Stimulated activated CD4-positive, alpha-beta T cell treated with anti-CD3 and anti-CD28 coated beads, Interleukin-2, amount 100 ng/mL, for 48 hours (primary cell): ENCODE results near the gene TMEM88.

Source experiments
- DNase-seq, 2 donors: peaks; one replicate each; pipeline ENCODE4 v3.0.0-alpha.2; 2020

TMEM88 gene

DNA sequence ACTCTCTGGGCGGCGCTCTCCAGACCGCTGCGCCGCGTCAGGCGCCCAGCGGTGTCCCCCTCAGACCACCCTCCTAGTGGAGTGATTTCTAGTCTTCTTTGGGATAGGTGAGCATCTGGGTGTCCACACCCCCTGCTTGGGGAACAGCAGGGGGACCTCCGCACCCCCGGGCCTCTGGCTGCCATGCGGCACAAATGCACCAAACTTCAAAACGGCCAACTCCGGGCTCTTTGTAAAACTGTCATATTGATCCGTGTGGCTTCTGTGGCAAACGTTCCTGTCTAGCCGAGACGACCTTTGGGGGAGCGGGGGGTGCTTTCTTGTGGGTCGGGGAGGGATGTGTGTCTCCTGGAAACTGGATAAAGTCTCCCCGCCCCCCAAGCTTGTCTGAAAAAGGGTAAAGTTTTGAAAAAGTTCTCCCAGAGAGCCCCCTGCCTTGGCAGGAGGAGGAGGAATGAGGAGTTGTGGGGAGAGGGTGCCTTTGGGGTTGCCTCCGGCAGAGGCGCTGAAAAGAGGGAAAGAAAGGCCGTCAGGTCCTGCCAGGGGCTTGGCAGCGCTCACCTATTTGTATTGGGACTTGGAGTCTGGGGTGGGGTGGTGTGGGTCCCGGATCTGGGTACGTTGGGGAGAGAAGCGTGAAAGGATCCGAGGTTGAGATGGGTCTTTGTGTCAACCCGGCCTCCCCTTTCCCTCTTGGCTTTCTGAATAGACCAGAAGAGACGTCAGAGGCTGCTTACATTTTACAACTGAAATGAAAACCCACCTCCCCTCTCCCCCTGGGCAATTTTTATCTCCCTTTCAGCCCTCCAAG lies 31.6 kb downstream of the TMEM88 start:
- DNase-seq, result peak; percentile 34 to 35

DNA sequence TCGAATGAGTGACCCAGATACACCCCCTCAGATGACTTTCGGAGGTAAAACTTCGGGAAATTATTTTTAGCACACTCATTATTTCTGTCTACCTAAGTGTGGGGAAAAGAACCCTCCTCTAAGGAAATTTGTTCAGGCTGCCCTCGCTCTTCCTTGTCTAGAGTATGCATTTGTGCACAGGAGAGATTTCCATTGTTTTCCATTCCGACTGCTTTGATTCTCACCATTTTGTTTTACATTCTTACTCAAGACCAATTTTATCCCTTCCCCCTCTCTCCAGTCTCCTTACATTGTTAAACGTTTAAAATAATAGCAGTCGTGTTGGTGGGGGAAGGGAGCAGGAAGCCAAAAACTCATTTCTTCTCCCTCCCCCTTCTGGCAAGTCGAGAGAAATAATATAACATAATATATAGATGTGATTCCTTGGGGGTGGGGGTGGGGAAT lies 32.2 kb downstream of the TMEM88 start:
- DNase-seq, result no peak

DNA sequence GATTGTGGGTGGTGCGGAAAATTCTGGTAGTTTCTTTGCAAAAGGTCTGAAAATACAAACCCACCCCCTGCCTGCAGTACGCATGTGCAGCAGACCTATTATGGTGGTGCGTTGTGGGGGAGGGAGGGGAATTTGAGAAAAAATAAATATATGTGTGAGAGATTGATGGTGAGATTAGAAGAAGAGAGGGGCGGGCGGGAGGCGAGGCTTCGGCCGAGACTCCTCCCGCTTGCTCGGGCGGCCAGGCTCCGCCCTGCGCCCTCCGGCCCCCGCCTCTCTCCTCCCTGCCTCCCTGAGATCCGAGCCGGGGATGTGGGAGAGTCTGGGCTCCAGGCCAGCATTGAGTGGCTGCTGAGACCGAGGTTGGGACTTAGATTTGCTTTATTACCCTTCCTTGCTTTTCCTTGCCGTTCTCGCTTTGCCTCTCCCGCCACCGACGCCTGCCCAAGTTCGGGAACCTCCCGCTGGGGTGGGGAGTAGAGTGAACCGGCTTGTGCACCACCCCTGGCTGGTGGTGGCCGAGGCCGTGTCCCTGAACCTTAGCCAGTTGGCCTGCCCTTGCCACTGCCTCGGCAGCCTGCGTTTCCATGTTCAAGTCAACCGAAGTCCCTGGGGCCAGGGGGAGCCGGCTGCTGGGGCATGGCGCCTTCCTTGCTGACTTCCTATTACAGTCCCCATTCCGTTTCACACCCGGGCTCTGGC lies 32.8 kb downstream of the TMEM88 start:
- peak; percentile 72 to 79 for DNase-seq

DNA sequence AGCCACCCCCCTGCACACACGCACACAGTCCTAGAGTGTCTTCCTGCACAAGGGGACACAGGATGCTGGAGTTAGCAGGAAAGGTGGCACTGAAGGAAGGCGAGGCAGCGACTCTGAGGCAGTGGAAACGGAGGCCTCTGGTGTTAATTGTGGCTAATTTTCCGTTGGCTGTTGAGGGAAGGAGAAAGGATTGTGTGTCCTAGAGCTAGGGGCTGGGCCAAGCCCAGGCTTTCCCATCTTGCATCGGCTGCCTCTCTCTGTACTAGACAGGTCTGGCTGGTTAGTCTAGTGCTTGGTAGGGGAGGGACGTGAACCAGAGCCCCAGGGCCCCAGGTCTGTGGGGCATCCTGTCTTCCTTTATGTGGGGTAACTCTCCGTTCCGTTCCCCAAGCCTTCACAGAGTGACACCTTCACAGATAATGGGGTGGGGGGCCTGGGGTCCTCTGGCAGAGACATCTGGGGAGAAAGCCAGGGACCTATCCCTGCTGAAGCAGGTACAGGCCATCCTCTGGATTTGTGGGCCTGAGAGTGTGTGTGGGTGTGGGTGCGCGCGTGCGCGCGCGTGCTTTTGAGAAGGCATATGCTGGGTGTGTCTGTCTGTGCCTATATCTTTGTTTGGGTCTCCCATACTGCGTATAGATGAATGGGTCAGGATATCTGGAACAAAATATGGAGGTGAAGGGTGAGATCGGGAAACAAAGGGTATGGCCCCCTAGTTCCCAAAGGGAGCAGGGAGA lies 33.5 kb downstream of the TMEM88 start, which contains the start of gene CHD3:
TSS of gene CHD3 (plus strand) at position 606 of the 737 bp plus-strand sequence. CDS start 212 bp downstream, outside the sequence.
- DNase-seq, result peak; percentile 49

DNA sequence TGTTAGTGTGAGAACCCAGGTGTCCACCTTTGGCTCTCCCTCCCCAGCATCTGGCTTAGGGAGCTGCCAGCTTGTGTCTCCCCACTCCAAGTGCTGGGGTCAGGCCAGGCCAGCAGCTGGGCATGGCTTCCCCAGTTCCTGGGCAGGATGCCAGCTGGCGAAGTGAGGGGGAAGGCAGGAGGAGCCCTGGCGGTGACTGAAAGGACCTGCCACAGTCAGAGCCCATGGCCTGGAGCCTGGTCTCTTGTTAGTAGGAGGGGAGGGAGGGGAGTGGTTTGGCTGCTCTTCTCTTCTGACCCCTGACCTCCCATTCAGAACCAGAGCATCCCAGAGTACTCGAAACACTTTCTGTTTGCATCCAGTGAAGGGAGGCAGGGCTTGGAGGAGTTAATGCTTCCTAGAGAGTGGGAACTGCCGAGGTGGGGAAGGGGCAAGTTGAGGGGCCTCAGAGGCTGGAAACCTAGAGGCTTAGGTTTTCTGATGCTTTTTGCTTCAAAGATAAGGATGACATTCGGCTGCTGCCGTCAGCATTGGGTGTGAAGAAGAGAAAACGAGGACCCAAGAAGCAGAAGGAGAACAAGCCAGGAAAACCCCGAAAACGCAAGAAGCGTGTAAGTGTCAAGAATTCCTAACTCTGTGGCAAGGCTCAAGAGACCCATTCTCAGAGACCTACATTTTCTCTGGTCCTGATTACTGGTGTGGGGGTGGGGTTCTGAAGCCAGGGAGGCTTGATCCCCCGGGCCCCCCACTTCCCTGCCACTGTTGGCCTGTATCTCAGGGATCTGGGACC lies 34.5 kb downstream of the TMEM88 start:
- peak; percentile 29 to 40 for DNase-seq

DNA sequence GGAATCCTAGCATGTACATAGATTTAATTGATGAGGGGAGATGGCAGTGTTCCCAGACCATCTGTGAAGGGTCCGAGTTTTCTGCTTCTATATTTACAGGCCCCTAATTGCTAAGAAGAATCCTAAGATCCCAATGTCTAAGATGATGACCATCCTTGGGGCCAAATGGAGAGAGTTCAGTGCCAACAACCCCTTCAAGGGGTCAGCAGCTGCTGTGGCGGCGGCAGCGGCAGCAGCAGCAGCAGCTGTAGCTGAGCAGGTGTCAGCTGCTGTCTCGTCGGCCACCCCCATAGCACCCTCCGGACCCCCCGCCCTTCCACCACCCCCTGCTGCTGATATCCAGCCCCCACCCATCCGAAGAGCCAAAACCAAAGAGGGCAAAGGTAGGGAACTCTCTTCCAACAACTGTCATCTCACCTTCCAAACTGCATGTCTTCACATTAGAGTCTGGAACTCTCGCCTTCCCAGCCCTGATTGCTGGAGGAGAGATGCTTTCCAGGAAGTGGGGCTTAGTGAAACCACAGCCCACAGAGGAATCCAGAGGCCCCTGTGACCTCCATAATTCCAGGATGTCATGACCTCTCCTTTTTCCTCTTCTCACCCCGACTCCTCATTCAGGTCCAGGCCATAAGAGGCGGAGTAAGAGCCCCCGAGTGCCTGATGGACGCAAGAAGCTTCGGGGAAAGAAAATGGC lies 38.5 kb downstream of the TMEM88 start:
- DNase-seq, result no peak

DNA sequence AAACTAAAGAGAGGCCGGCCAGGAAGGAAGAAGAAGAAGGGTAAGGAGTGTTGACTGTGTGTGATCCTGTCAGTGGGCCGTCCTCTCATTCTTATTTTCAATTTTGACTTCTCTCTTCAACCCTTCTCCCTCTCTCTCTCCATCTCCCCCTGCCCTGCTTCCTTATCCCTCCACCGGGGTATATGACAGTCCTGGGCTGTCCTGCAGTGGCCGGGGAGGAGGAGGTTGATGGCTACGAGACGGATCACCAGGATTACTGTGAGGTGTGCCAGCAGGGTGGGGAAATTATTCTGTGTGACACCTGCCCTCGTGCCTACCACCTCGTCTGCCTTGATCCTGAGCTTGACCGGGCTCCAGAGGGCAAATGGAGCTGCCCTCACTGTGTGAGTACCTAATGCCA lies 39.4 kb downstream of the TMEM88 start:
- DNase-seq, result no peak

DNA sequence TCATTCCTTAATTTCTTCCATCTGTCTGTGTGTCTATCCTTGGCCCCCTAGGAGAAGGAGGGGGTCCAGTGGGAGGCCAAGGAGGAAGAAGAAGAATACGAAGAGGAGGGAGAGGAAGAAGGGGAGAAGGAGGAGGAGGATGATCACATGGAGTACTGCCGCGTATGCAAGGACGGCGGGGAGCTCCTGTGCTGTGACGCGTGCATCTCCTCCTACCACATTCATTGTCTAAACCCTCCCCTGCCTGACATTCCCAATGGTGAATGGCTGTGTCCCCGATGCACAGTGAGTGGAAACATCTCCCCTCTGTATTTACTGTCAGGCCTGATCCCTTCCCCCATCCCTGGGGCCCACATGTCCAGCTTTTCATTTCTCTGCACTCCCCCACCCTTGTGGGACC lies 40.0 kb downstream of the TMEM88 start:
- no peak for DNase-seq

DNA sequence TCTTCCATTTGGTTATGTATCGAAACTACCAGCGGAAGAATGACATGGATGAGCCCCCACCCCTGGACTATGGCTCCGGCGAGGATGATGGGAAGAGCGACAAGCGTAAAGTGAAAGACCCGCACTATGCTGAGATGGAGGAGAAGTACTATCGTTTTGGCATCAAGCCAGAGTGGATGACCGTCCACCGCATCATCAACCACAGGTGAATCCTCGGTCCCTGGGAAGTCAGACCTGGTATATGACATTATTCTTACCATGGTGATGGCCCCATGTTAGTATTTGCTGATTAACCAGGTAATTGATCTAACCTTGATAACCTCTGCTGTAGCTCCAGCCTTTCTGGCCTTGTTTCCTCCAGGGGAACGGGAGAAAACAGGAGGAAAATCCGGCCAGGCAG lies 42.2 kb downstream of the TMEM88 start:
- no peak for DNase-seq

DNA sequence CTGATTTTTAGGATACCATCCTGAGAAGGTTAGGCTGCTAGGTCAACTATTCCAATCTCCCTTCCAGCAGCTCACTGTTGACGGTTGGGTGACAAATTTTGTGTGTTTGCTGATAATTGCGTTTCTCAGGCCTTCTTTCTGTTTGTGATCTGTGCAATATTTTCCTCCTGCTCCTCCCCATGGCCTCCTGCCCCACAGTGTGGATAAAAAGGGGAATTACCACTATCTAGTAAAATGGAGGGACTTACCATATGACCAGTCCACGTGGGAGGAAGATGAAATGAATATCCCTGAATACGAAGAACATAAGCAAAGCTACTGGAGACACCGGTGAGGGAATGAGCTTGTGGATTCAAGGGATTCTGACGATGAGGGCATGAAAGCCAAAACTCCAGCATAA lies 42.9 kb downstream of the TMEM88 start:
- DNase-seq, result no peak

DNA sequence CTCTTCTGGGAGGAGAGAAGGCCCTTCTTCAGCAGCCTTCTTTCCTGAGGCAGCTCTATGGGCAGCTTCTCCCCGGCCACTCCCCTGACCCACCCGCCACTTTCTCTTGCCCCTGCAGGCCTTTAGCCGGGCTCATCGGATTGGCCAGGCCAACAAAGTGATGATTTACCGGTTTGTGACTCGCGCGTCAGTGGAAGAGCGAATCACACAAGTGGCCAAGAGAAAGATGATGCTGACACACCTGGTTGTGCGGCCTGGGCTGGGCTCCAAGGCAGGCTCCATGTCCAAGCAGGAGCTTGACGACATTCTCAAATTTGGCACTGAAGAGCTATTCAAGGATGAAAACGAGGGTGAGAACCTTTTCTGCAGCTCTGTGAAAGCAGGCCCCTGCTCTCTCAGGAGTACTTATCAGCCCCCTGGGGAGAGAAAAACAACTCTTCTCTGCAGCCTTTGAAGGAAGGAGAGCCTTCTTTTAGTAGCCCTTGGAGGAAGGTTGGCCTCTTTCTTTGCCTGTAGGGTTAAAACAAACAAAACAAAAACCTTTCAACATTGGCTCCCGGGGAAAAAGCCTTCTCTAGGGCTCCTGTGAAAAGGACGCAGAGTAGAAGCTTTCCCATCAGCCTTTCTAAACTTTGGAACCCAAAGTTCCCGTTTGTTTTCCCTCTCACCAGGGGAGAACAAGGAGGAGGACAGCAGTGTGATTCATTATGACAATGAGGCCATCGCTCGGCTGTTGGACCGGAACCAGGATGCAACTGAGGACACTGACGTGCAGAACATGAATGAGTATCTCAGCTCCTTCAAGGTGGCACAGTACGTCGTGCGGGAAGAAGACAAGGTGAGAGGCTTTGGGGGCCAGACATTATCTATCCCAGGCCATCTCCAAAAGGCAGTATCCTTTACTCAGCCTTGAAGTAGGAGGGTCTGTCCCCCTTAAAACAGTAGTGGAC lies 48.6 kb downstream of the TMEM88 start:
- DNase-seq, result no peak
